H1 (cell line): Measurements from ENCODE around the gene SLC39A8.

ENCODE experiments used
- SAP30 ChIP-seq: fragments of 300-600 bp; sonication (generic); IDR thresholded peaks from 2 replicates; pipeline ENCODE4 v1.7.1; 2012; ENCODE audit warnings: low read length, moderate library complexity, mild to moderate bottlenecking, inconsistent platforms; ENCODE audit not compliant: insufficient read depth, insufficient replicate concordance
- SIX5 ChIP-seq: IDR thresholded peaks from 2 replicates; pipeline ENCODE4 v1.6.1; 2011; ENCODE audit warnings: mild to moderate bottlenecking, low read depth, low read length
- SUZ12 ChIP-seq: fragments of 200-600 bp; sonication (generic); IDR thresholded peaks from 2 replicates; pipeline ENCODE4 v1.6.1; 2012; ENCODE audit warnings: mild to moderate bottlenecking, inconsistent platforms, low read length, moderate library complexity, mixed read lengths
- TAF1 ChIP-seq: IDR thresholded peaks from 2 replicates; pipeline ENCODE4 v1.6.1; 2011; ENCODE audit warnings: mild to moderate bottlenecking, low read depth, low read length
- TF ChIP-seq, protein P1 (sequence below), 3 experiments: IDR thresholded peaks; 1 replicate in 2 of 3; 2 replicates in 1 of 3; pipeline versions ENCODE4 v1.5.1 to v1.6.1; 2011; ENCODE audit warnings: low read length in 3 of 3, mild to moderate bottlenecking in 3 of 3, inconsistent platforms in 2 of 3, low read depth in 1 of 3, moderate library complexity in 1 of 3; ENCODE audit not compliant: insufficient read depth in 1 of 3; ENCODE audit errors: control extremely low read depth in 1 of 3

DNA sequence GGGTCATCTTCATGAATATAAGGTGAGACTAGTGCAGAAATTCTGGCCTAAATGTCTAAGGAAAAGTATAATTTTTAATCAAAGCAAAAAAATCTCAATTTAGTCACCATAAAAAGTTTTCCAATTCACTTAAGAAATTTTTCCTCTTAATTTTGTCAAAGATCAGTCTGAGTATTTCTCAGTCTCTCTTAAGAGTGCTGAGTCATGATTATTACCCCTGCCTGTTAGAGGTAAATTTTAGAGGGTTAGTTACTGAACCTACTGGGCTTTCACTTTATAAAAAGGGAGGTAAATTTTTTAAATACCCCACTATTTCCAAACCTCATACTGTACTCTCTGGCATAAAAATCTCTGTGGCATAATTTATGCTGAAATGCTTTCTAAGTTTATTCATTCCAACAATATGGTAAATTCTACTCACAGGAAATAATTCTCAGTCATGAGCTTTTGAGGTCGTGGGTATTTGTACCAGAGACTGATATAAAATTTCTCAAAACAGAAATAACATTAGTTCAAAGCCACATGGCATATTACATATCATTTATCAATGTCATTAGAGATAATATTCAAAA lies 122.4 kb downstream of the SLC39A8 start:
- TF ChIP-seq TAF1 = no peak
- TF ChIP-seq SAP30 = no peak
- no peak for TF ChIP-seq SUZ12
- TF ChIP-seq, protein P1, sequence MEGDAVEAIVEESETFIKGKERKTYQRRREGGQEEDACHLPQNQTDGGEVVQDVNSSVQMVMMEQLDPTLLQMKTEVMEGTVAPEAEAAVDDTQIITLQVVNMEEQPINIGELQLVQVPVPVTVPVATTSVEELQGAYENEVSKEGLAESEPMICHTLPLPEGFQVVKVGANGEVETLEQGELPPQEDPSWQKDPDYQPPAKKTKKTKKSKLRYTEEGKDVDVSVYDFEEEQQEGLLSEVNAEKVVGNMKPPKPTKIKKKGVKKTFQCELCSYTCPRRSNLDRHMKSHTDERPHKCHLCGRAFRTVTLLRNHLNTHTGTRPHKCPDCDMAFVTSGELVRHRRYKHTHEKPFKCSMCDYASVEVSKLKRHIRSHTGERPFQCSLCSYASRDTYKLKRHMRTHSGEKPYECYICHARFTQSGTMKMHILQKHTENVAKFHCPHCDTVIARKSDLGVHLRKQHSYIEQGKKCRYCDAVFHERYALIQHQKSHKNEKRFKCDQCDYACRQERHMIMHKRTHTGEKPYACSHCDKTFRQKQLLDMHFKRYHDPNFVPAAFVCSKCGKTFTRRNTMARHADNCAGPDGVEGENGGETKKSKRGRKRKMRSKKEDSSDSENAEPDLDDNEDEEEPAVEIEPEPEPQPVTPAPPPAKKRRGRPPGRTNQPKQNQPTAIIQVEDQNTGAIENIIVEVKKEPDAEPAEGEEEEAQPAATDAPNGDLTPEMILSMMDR (IDR thresholded peaks at IDR 0.05; ENCODE audit: control extremely low read depth in 1 of 3, insufficient read depth in 1 of 3, low read depth in 1 of 3, low read length in 3 of 3) = no peak
- TF ChIP-seq SIX5 = no peak
